A549 treated with dexamethasone at 1 μM for 4 hours (cell line): Measurements from ENCODE around the gene ELMOD3. TPM values are rescaled to one million over a fixed set of nuclear protein-coding genes. Genes with fewer than 3 reads are reported as not detected.

Experiments used
- total RNA-seq: library from RNA; stranded (reverse); fragments of 200-300 nt; extraction: Qiagen RNA extraction; gene quantifications from 5 replicates; pipeline ENCODE4 v1.2.3, GENCODE V29; 2022

ELMOD3 gene
- total RNA-seq = 10.2 to 10.8 TPM (median 10.5 TPM) in 5 replicates

DNA sequence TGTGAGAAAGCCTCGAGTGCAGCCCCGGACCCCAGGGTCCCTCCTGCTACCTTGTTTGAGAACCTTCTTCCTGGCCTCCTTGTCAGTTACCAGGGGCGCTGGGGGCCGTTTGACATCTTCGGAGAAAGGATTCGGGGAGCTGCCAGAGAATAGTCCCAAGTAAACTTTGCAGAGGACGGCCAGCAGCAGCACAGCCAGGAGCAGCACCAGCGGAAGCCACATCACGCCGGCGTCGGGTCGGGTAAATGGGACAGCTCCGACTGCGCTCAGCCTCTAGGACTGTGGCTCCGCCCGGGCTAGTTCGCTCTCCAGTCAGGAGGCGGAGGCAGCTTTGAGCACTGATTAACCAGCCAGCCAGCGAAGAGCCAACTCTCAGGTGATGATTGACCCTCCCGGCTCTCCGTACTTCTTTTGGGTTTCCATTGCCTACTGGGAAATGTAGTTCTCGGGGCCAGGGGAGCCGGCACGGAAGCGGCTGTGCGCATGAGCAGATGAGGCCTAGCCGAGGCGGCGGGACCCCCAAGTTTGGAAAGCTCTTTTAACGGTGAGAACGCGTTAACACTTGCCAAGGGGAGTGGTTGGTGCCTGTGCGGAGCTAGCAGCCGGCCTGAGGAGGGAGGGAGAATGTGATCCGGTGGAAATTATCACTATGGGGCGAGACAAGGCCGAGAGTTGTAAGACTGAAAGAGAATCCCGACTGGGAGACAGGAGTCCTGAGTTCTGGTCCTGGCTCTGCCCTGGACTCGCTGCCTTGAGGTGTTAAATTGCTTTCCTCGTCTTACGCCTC lies at the start of gene ELMOD3, which contains the start of gene RETSAT:
Gene ELMOD3 (plus strand): TSS at position 484 of the 787 bp plus-strand sequence. CDS start 2,430 bp downstream, outside the sequence.
Gene RETSAT (minus strand): TSS at position 243 of the 787 bp plus-strand sequence. CDS start 21 bp downstream, at position 222.

DNA sequence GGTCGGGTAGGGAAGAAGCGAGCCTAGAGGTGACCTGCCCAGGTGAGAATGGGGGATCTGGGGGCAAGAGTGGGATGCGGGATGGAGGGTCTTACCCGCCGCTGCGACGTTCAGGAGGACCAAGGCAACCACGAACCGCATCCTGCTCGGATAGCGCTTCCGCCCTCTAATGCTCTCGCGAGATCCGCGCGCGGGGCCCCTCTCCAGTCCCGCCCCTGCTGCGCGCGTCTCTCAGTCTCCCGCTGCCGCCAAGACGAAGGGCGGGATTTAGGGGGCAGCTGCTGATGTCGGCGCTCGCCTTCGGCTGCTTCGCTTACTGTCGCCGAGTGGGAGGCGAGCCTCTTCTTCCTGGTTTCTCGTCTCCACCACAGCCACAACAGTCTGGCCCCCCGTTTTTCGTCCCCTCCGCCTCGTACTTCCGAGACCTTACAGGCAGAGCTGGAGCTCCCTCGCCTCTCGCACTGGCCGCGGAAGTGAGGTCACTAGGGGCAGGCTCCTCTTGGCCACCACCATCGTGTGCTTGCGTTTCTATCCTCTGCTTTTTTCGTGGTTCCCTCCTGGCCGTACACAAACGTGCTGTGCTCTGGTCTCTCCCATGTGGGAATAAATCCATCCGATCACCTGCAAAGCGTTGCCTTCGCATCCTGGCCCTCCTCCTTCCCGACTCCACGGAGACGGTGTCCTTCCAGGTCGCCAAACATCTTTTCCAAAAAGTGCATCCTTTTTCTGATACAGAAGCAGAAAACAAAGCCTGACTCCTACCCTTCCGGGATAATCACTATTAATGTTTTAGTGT lies 26.5 kb upstream of the ELMOD3 start, which contains the start of gene TGOLN2:
Gene TGOLN2 (minus strand): TSS at position 168 of the 796 bp plus-strand sequence. CDS start 27 bp downstream, at position 141.

DNA sequence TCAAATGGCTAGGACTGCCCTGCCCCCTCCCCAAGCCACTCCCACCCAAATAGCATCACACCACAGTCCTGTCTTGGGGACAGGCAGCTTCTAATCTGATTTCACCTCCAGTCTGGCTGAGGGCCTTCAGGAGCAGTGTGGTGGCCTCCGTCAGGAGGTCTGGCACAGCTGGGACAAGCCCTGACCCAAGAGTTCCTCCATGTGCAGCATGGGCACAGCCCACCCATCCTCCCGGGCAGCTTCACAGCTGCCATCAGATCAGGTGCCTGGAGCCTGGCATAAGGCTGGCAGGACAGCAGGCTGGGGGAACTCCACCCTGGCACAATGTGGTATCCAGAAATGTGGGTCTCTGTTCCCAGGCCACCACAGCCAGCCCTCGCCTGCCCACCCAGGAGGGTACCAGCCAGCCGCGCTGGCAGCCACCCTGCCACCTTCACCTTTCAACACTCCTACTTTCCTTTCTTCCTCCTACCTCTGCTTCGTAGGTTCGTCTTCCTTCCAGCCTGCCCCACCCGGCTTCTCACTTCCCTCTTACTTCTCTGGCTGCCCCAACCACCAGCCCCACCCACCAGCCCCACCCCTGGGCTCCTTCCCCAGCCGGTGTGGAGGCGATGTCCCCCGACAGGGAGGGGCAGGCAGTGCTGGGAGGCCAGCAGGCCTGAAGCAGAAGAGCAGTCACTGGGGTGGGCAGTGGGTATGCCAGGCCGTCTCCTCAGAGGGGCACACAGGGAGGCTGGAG lies 55.4 kb downstream of the ELMOD3 start, which contains the start of gene CAPG:
Gene CAPG (minus strand): TSS at position 522 of the 739 bp plus-strand sequence. CDS start 8,221 bp downstream, outside the sequence.

DNA sequence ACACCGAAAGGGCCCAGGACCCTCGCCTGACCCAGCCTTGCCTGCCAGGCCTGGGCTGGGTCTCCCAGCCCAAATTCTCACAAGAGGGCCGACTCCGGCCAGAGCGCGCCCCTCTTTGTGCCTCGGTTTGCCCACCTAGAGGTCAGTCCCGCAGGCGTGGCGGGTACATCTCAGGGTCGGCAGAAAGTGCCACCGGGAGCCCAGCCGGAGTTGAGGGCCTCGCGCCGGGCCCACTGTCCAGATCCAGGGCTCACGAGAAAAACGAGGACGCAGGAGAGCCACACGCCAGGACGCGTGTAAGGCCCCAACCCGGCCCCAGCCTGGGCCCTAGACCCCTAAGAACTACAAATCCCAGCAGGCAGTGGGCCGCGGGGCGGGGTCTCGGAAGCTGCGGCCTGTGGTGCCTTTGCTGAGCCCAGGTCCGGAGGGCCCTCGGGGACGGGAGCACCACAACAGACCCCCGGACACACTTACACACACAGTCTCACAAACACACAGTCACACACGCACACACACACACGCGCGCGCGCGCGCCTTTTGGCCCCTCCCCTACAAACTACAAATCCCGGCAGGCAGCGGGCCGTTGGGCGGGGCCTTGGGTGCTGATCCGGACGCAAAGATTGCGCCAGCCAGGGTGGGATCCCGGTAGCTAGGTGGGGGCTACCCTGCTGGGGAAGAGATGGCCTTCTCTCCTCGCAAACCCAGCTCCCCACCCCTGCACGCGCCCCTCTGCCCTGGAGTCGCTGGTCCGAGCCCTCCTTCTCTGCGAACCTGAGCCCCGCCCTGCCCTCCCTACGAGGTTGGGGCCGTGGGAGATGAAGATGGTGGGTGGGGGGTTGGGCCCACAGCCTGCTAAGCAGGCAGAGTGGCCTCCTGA lies 63.8 kb downstream of the ELMOD3 start, which contains the start of gene SH2D6:
Gene SH2D6 (plus strand): TSS at position 583 of the 877 bp plus-strand sequence. CDS start 10,752 bp downstream, outside the sequence.

Other genes starting within 250 kb of the ELMOD3 start
- 7.5 to 12.4 TPM (median 11.6 TPM) in 5 replicates for gene TCF7L1, start 221.4 kb upstream of the ELMOD3 start, total RNA-seq
- 89.8 to 121 TPM (median 114 TPM) in 5 replicates for gene TGOLN2, start 26.8 kb upstream of the ELMOD3 start, total RNA-seq
- gene RETSAT, start 241 bp upstream of the ELMOD3 start, total RNA-seq = 47.8 to 57.1 TPM (median 51.4 TPM) in 5 replicates
- 90.5 to 114 TPM (median 92.1 TPM) in 5 replicates for gene CAPG, start 55.6 kb downstream of the ELMOD3 start, total RNA-seq
- 0.66 to 1.1 TPM (median 0.98 TPM) in 5 replicates for gene SH2D6, start 63.9 kb downstream of the ELMOD3 start, total RNA-seq
- gene MAT2A, start 184.4 kb downstream of the ELMOD3 start, total RNA-seq = 523 to 615 TPM (median 601 TPM) in 5 replicates
- 38.3 to 43.4 TPM (median 41.7 TPM) in 5 replicates for gene GGCX, start 206.7 kb downstream of the ELMOD3 start, total RNA-seq
- 13.9 to 21.4 TPM (median 15.6 TPM) in 5 replicates for gene VAMP8, start 222.8 kb downstream of the ELMOD3 start, total RNA-seq
- 0.13 to 0.15 TPM (median 0.14 TPM) in 3 of 5 replicates, not detected in the others for gene VAMP5, start 229.7 kb downstream of the ELMOD3 start, total RNA-seq
- gene RNF181, start 241.0 kb downstream of the ELMOD3 start, total RNA-seq = 163 to 193 TPM (median 170 TPM) in 5 replicates
- 11.7 to 15.9 TPM (median 14.8 TPM) in 5 replicates for gene TMEM150A, start 247.9 kb downstream of the ELMOD3 start, total RNA-seq